Stimulated activated CD8-positive, alpha-beta memory T cell treated with anti-CD3 and anti-CD28 coated beads, Interleukin-4, amount 100 ng/mL, for 1 hour (primary cell): Measurements from ENCODE around the gene SESN2.

Experiments
- DNase-seq, 2 donors: peaks; one replicate each; pipeline ENCODE4 v3.0.0-alpha.2; 2020; ENCODE audit warnings: low read depth in 2 of 2, low spot score in 1 of 2

The SESN2 gene

DNA sequence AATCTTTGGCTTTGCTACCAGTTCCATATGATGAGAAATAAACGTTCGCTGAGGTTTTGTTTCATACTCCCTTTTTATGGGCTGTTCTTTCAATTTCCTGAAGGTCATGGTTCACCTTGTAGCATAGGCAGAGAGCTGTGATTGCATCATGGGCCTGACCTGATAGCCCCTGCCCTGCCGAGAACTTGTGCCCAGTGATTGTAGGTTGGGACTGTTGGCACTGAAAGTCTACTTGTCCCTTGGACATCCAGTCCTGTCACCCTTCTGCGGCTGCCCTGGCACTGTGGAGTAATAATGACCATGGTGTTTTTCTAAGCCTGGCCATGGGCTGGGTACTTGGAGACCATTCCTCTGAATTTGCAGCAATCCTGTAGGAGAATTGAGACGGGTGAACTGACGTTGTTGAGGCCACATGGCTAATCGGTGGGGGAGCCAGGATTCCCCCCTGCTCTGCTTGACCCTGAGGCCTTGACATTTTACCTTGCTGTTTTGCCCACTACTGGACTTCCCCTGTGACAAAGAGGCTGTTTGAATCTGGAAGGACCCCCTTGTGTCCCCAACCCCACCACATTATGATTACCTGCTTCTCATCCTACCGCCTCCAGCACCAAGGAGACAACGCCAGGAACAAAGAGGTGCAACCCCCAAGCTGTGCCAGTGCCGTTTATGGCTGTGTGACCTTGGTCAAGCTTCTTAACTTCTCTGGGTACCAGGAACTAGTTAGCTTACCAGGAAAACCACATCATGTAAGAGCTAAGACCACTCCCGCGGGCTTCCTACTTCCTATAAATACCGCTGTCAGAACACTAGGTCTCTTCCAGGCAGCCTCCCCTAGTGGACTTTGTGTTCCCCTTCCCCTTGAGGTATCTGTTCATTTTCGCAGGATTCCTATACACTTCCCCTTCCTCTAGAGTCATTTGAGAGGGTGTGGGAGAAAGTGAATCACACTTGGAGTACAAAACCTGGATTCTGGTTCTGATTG, 23.4 kb downstream of the SESN2 start:
- no peak for DNase-seq

DNA sequence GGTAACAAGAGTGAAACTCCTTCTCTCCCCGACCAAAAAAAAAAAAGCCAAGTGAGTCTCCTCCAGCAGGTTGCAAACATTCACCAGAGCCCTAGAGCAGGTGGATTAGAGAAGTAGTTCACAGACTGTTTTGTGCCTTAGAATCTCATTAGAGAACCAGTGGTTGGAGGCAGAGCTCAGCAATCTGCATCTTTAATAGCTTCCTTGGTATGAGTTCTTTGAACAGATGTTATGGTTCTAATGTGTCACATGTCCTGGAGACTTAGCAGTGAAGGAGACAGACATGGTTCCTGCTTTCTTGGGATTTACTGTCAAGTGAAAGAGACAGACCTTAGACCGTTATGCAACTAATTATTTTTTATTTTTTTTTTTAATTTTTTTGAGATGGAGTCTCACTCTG, 26.8 kb downstream of the SESN2 start:
- DNase-seq: no peak

- DNase-seq: no peak
These were observed 29.2 kb downstream of the SESN2 start for GRCh38 chr1:28288487-28288886.

DNA sequence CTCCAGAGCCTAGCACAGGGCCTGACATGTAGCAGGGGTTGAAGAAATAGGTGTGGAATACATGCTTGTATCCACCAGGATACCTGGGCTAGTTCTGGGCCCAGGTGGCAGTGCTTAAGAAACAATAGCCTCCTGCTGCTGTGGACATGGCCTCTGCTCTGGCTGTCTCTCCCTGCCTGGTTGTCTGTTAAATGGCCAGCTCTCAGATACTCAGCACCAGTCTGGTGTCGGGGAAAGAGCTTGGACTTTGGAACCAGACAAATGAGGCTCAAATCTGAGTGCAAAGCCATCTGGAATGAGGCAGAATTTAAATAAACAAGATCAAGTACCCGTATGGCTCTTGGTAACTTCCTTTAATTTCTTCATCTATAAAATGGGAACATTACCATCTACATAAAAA, 31.5 kb downstream of the SESN2 start:
- no peak for DNase-seq

DNA sequence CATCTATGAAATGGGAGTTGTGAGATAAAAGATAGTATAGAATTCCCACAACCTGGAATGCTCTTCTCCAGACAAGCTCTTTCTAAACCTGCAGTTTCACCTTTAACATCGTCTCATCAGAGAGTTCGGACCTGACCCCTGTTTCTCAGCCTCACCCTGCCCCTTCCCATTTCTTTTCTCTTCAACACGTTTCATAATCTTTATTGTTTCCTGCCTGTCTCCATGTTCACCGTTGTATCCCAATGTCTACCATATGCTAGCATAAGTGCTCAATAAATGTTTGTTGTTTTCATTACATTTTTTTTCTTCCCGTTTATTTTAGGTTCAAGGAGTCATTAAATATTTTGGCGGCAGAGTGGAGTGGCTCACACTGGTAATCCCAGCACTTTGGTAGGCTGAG, 32.4 kb downstream of the SESN2 start:
- DNase-seq: no peak

DNA sequence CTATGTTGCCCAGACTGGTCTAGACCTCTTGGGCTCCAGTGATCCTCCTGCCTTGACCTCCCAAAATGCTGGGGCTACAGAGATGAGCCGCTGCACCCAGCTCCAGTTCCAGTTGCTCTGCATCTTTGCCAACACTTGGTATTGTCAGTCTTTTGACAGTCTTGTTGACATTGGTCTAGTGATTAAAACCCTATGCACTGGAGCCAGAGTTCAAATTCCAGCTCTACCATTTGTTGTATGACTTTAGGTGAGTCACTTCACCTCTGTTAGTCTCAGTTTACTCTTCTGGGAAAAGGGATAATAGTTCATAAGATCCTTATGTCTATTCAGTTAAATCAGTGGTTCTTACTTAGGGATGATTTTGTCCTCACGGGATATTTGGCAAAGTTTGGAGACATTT, 36.6 kb downstream of the SESN2 start:
- no peak for DNase-seq

DNA sequence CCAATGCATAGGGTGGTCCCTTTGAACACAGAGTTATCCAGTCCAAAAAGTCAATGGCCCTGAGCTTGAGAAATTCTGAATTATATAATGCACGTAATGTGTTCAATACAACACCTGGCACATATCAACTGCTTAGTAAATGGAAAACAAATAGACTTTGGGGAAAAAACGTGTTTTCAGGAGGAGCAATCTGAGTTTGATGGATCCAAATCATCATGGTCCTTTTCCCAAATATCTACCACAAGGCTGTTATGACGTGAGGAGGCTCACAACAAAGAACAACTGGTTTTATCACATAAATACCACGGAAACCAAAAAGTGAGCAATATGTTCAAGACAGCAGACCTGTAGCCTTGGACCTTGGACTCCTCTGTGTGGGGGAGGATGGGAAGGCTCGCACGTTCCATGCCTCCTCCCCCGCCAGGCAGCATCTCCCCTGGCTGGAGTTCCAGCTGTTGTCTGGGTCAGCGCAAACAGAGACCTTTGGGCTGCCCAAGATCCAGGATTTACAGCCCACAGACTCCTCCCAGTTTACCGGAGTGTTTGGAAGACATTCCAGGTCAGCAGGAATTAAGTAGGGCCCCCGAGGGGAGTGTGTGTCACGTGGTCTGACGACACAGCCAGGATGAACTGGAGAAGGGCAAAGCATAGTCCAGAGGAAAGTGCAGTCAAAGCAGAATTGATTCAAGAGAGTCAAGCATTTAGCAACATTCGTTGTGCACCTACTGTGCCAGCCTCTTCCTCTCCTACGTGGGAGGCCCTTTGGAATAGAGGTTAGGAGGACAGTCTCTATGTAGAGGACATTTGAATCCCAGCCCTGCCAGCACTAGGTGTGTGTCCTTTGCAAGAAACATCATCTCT, 37.3 kb downstream of the SESN2 start:
- no peak for DNase-seq

- no peak for DNase-seq
These were observed 38.5 kb downstream of the SESN2 start for GRCh38 chr1:28297826-28298225.

DNA sequence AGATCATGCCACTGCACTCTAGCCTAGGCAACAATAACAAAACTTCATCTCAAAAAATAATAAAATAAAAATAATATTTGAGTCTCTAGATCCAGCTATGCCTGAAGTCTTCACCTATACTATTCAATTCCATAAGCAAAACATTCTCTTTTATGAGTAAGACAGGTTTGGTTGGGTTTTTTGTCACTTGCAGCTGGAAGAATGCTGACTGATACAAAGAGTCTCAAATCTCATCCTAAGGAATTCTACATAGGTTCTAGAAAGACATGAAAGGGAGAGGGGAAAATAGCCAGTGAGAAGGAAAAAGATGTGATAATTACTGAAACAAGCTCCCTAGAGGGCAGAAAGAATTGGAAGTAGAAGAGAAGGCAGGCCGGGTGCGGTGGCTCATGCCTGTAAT, 39.1 kb downstream of the SESN2 start:
- no peak for DNase-seq

DNA sequence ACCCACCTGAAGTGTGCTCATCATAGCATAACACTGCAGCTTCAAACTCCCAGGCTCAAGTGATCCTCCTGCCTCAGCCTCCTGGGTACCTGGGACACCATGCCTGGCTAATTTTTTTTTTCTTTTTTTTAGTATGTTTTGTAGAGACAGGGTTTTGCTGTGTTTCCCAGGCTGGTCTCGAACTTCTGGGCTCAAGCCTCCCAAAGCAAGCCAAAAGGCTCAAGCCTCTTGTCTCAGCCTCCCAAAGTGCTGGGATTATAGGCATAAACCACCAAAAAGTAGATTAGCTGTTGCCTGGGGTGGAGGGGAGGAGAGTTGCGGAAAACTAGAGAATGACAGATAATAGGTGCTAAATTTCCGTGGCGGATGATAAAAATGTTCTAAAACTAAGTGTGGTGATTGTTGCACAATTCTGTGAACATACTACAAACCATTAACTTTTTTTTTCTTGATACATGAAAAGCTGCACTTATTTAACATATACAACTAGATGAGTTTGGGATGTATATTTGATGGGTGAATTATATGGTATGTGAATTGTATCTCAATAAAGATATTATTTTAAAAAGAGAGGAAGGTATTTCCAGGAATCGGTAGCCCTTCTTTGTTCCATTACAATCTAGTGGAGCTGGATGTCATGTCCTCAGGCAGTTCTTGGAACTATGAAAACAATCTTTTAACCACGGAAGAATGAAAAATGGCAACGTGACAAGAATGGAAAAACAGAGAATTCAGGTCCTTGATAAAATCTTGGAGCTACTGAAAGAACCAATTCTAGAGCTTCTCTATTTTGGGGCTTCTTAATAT, 42.3 kb downstream of the SESN2 start:
- no peak for DNase-seq

- no peak for DNase-seq
These were observed 42.9 kb downstream of the SESN2 start for GRCh38 chr1:28302247-28302646.

DNA sequence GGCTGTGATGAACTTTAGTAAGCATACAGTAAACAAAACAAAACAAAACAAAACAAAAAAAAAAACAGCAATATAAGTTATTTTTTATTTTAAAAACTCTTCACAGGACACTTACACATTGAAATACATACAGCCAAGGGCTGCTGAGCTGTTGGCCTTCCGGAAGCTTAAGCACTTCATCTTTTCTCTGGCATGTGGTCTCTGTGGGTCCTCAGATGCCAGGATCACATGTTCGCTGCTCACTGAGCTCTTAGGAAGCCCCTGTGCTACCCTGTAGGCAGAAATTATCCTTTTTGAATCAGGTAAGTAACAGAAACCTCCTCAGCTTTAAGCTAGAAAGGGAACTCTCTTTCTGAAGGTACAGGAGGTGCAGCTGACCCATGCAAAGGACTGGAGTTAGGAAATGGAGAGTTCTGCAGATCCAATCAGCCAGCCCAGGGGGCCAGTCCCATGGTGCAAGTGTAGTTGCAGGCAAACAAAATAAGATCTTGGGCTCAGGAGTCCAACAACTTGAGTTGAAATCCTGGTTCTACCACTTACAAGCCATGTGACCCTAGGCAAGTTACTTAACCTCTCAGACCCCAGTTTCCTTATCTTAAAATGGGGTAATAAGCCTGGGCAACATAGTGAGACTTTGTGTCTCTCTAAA, 47.1 kb downstream of the SESN2 start:
- DNase-seq: no peak

DNA sequence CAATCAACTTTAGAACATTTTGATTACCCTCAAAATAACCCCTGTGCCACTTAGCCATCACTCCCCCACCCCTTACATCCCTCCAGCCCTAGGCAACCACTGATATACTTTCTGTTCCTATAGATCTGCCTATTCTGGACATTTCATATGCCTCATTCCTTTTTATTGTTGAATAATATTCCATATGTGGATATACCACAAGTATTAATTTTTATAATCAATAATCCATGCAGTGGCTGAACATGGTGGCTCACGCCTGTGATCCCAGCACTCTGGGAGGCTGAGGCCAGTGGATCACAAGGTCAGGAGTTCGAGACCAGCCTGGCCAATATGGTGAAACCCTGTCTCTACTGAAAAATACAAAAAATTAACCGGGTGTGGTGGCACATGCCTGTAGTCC, 49.4 kb downstream of the SESN2 start:
- DNase-seq: no peak

- DNase-seq: no peak
These were observed 50.4 kb downstream of the SESN2 start for GRCh38 chr1:28309702-28310101.

- no peak for DNase-seq
These were observed 54.6 kb downstream of the SESN2 start for GRCh38 chr1:28313702-28314546.

- DNase-seq: no peak
These were observed 55.2 kb downstream of the SESN2 start for GRCh38 chr1:28314547-28314941.

DNA sequence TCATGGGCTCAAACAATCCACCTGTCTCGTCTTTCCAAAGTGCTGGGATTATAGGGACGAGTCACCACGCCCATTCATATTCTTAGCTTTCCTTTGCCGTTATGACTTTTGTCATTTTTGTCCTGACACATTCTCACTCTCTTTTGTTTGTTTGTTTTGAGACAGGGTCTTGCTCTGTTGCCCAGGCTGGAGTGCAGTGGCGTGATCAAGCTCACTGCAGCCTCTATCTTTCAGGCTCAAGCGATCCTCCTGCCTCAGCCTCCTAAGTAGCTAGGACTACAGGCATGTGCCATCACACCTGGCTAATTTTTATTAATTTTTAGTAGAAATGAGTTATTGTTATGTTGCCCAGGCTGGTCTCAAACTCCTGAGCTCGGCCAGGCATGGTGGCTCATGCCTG, 57.7 kb downstream of the SESN2 start:
- no peak for DNase-seq

- no peak for DNase-seq
These were observed 62.9 kb downstream of the SESN2 start for GRCh38 chr1:28322194-28322593.

- DNase-seq: no peak
These were observed 64.4 kb downstream of the SESN2 start for GRCh38 chr1:28323720-28324119.

DNA sequence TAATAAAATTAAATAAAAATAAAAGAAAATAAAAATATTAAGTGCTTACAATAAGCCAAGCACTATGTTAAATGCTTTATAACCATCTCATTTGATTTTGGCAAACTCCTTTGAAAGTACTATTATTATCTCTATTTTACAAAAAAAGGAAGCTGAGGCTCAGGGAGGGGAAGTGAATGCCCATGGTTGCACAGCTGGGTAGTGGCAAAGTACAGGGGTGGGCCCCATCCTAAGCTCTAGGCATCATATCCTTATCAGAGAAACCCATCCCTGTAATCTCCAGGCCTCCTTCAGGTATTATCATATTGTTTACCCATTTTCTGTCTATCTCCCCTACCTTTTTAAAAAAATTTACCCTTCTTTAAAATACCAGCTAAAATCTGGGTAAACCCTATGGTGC, 67.2 kb downstream of the SESN2 start:
- no peak for DNase-seq
